GM19463 (cell line): ENCODE results near the gene SCUBE3.

Experiments
- ATAC-seq: cut with Tn5 transposase; IDR thresholded peaks from one replicate; pipeline ENCODE4 v1.9.1; 2021; ENCODE audit warnings: mild to moderate bottlenecking, moderate library complexity; ENCODE audit not compliant: unreplicated experiment

SCUBE3 gene

GRCh38 chr6:35237476-35237875 is 23.7 kb downstream of the SCUBE3 start:
- ATAC-seq, result no peak

- no peak for ATAC-seq
Measured at GRCh38 chr6:35238843-35239289, 25.1 kb downstream of the SCUBE3 start.

- no peak for ATAC-seq
Measured at GRCh38 chr6:35239581-35239980, 25.8 kb downstream of the SCUBE3 start.

- peak; percentile 51 for ATAC-seq
Measured at GRCh38 chr6:35240838-35241801, 27.4 kb downstream of the SCUBE3 start.

- no peak for ATAC-seq
Measured at GRCh38 chr6:35242486-35242885, 28.7 kb downstream of the SCUBE3 start.

GRCh38 chr6:35242906-35243305 is 29.1 kb downstream of the SCUBE3 start:
- no peak for ATAC-seq

- ATAC-seq, result no peak
Measured at GRCh38 chr6:35243386-35243958, 29.7 kb downstream of the SCUBE3 start.

GRCh38 chr6:35244551-35244950 is 30.8 kb downstream of the SCUBE3 start:
- ATAC-seq, result no peak

GRCh38 chr6:35247642-35248231 is 34.0 kb downstream of the SCUBE3 start:
- ATAC-seq, result no peak

GRCh38 chr6:35248300-35248699 is 34.5 kb downstream of the SCUBE3 start:
- ATAC-seq, result no peak

GRCh38 chr6:35248965-35249364 is 35.2 kb downstream of the SCUBE3 start:
- ATAC-seq, result no peak

GRCh38 chr6:35251949-35252348 is 38.2 kb downstream of the SCUBE3 start:
- ATAC-seq, result no peak

GRCh38 chr6:35253249-35253648 is 39.5 kb downstream of the SCUBE3 start:
- ATAC-seq, result no peak

GRCh38 chr6:35258336-35258735 is 44.6 kb downstream of the SCUBE3 start:
- no peak for ATAC-seq

- ATAC-seq, result peak; percentile 5
Measured at GRCh38 chr6:35258858-35259193, 45.1 kb downstream of the SCUBE3 start.

GRCh38 chr6:35259194-35259947 is 45.6 kb downstream of the SCUBE3 start, which contains the start of gene ZNF76:
TSS of gene ZNF76 (plus strand) at chr6:35259735. CDS start at chr6:35281152, 21,417 bp downstream.
- ATAC-seq, result peak; percentile 89

- ATAC-seq, result peak; percentile 38
Measured at GRCh38 chr6:35259948-35260590, 46.3 kb downstream of the SCUBE3 start.

GRCh38 chr6:35260591-35261570 is 47.1 kb downstream of the SCUBE3 start:
- ATAC-seq, result no peak

GRCh38 chr6:35262596-35262995 is 48.8 kb downstream of the SCUBE3 start:
- ATAC-seq, result no peak
